H1 (cell line): ENCODE results near the gene NDUFA8. TPM values are rescaled to one million over a fixed set of nuclear protein-coding genes. Genes with fewer than 3 reads are reported as not detected.

Experiments used
- ATF3 ChIP-seq: IDR thresholded peaks from 2 replicates; pipeline ENCODE4 v1.6.1; 2011; ENCODE audit warnings: low read depth, mild to moderate bottlenecking, low read length; ENCODE audit not compliant: insufficient read depth
- BACH1 ChIP-seq: IDR thresholded peaks from 2 replicates; pipeline ENCODE4 v1.6.1; 2012; ENCODE audit warnings: low read length, improper control_type of control experiment
- CREB1 ChIP-seq: IDR thresholded peaks from 2 replicates; pipeline ENCODE4 v1.6.1; 2012; ENCODE audit warnings: inconsistent platforms
- CTBP2 ChIP-seq: IDR thresholded peaks from 2 replicates; pipeline ENCODE4 v1.7.0; 2011; ENCODE audit warnings: borderline replicate concordance, mild to moderate bottlenecking, moderate library complexity, mixed read lengths, low read length; ENCODE audit not compliant: insufficient read depth, insufficient read length
- HDAC2 ChIP-seq, 2 experiments: fragments of 300-600 bp in 1 of 2; sonication (generic) in 1 of 2; IDR thresholded peaks; 2 replicates each; pipeline ENCODE4 v1.6.1; 2011 to 2012; ENCODE audit warnings: low read depth in 2 of 2, low read length in 2 of 2, mild to moderate bottlenecking in 2 of 2, moderate library complexity in 2 of 2, borderline replicate concordance in 1 of 2, inconsistent platforms in 1 of 2
- KDM1A ChIP-seq: fragments of 200-600, 300-600 bp; sonication (generic); IDR thresholded peaks from 2 replicates; pipeline ENCODE4 v1.7.1; 2016; ENCODE audit warnings: mild to moderate bottlenecking, low read length, borderline replicate concordance
- KDM5A ChIP-seq: fragments of 200-600 bp; IDR thresholded peaks from 2 replicates; pipeline ENCODE4 v1.7.1; 2012; ENCODE audit warnings: mild to moderate bottlenecking, low read length, inconsistent platforms, mixed read lengths
- RAD21 ChIP-seq, 2 experiments: IDR thresholded peaks in 1 of 2; conservative IDR thresholded peaks in 1 of 2; 2 replicates each; pipeline ENCODE4 v1.6.1; 2011; ENCODE audit warnings: low read depth in 2 of 2, low read length in 2 of 2, improper control_type of control experiment in 1 of 2, inconsistent platforms in 1 of 2, mild to moderate bottlenecking in 1 of 2, moderate library complexity in 1 of 2
- RBBP5 ChIP-seq: IDR thresholded peaks from 2 replicates; pipeline ENCODE4 v1.7.1; 2012; ENCODE audit warnings: low read depth, mild to moderate bottlenecking, inconsistent platforms, low read length, moderate library complexity, borderline replicate concordance
- SP4 ChIP-seq: IDR thresholded peaks from 2 replicates; pipeline ENCODE4 v1.6.1; 2012; ENCODE audit warnings: low read length, inconsistent platforms
- SRF ChIP-seq: IDR thresholded peaks from 2 replicates; pipeline ENCODE4 v1.6.1; 2011; ENCODE audit warnings: mild to moderate bottlenecking, low read depth, low read length, moderate library complexity
- TEAD4 ChIP-seq: IDR thresholded peaks from 2 replicates; pipeline ENCODE4 v1.6.1; 2012; ENCODE audit warnings: low read depth, low read length, inconsistent platforms, mixed read lengths
- polyA plus RNA-seq, 7 experiments: library from polyadenylated mRNA; depleted of rRNA in 3 of 7; stranded (reverse) in 5 of 7; unstranded in 2 of 7; fragments of >200 nt in 5 of 7; fragments of 200-250 nt in 2 of 7; gene quantifications; 1 replicate in 5 of 7; 2 replicates in 1 of 7; 4 replicates in 1 of 7; pipeline versions ENCODE4 v1.2.1 to v1.2.3, GENCODE V29; 2011 to 2013; ENCODE audit warnings: missing spikeins in 2 of 7, mixed read lengths in 2 of 7
- total RNA-seq: library from RNA; stranded (reverse); fragmentation: NEBNext Ultra II Directional; extraction: Animal tissue kit (Norgen Biotek cat#: 25700); gene quantifications from 2 replicates; pipeline ENCODE4 v1.2.1, GENCODE V29; 2021
- TF ChIP-seq, protein P1 (sequence below): IDR thresholded peaks from 2 replicates; pipeline ENCODE4 v1.6.1; 2012; ENCODE audit warnings: inconsistent platforms

NDUFA8 gene
- total and polyA plus RNA-seq, 2 of the 8 experiments (the other 6 are each of a cell fraction or from before 2014, with no cell fraction given), result 61.0 to 73.8 TPM

DNA sequence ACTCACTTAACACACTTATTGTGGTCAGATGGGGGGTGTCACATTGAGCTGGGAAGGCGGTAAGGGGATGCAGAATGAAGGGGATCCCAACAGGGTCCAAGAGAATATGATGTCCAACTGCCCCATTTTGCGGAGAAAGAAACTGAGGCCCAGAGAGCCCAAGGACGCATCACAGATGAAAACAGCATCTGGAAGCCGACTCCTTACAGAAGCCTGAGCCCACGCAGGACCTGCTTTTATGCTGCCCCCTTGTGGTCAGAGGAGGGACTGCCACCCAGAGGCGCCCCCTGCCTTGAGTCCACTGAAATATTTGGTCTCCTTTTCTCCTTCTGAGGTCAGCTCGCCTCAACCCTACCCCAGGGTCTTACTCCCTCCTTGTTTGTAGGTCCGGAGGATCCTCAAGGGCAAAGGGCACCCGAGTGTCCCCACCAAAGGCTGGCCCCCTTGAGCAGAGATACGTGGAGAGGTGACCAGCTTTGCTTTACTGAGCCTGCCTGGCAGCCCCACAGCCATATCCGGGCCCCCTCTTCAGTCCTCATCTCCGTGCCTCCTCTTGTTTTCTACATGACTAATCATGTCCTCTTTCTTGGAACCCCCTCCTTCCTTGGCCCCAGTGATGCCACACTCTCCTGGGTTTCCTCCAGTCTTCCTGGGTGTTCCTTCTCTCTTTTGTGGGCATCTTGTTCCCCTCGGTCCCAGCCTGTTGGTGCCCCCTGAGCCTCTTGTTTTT is 36.5 kb downstream of the NDUFA8 start (continued):
- TF ChIP-seq KDM1A (peak; percentile 90), CREB1 (0 out of 2 replicates have a peak, but pooled peaks have one; percentile 29), TEAD4 (peak; percentile 26; the same call in 1 of the 2 replicates), RBBP5 (no peak), ATF3 (peak; percentile 54; the same call in 1 of the 2 replicates), CTBP2 (no peak), SRF (no peak), BACH1 (peak; percentile 93), HDAC2 (IDR thresholded peaks at IDR 0.05; ENCODE audit: borderline replicate concordance in 1 of 2, low read depth in 2 of 2, low read length in 2 of 2) (peak; percentile 86 to 89; a peak in 3 of 4 replicates), SP4 (no peak), KDM5A (no peak), RAD21 (IDR thresholded peaks at IDR 0.05 in 1 of 2, conservative IDR thresholded peaks at IDR 0.05 in 1 of 2; ENCODE audit: low read depth in 2 of 2, low read length in 2 of 2) (peak; percentile 85 to 88)
- TF ChIP-seq, protein P1, sequence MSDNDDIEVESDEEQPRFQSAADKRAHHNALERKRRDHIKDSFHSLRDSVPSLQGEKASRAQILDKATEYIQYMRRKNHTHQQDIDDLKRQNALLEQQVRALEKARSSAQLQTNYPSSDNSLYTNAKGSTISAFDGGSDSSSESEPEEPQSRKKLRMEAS, result 0 out of 2 replicates have a peak, but pooled peaks have one; percentile 22
